Psoas muscle (tissue), 8 donors: ENCODE measurements around the gene HNRNPF. TPM values are rescaled to one million over a fixed set of nuclear protein-coding genes. Genes with fewer than 3 reads are reported as not detected.

Experiments
- ATAC-seq, 4 donors: fragments of 200-7000 bp; cut with Tn5 transposase; one replicate each; pipeline ENCODE4 v1.9.1; 2020; ENCODE audit warnings: moderate library complexity in 3 of 4, mild to moderate bottlenecking in 2 of 4
- DNase-seq, 2 donors: peaks; one replicate each; pipeline ENCODE4 v3.0.0-alpha.2; 2020
- H3K27ac ChIP-seq: fragments of 200-600 bp; one replicate; pipeline ENCODE4 v1.8.0; 2022
- H3K27me3 ChIP-seq, 3 donors: fragments of 200-600 bp in 1 of 3; one replicate each; pipeline versions ENCODE4 v1.6.1 to v1.8.0; 2013 to 2022; ENCODE audit warnings: low read length in 2 of 3, mild to moderate bottlenecking in 2 of 3, moderate library complexity in 1 of 3; ENCODE audit not compliant: insufficient read depth in 3 of 3
- H3K36me3 ChIP-seq, 2 donors: fragments of 200-600 bp in 1 of 2; one replicate each; pipeline versions ENCODE4 v1.6.1 to v1.8.0; 2013 to 2022; ENCODE audit warnings: low read depth in 1 of 2, mild to moderate bottlenecking in 1 of 2, moderate library complexity in 1 of 2; ENCODE audit not compliant: insufficient read depth in 1 of 2
- H3K4me1 ChIP-seq: fragments of 200-600 bp; one replicate; pipeline ENCODE4 v1.8.0; 2022
- H3K4me3 ChIP-seq: fragments of 200-600 bp; one replicate; pipeline ENCODE4 v1.8.0; 2022; ENCODE audit warnings: mild to moderate bottlenecking
- H3K9me3 ChIP-seq: fragments of 200-600 bp; one replicate; pipeline ENCODE4 v1.8.0; 2022
- WGBS, 3 donors: extraction: QIAGEN DNeasy Blood & Tissue Kit; methylation state at CpG; one replicate each; pipeline versions ENCODE4 v1.1.6 to v1.1.7; 2013; 5-methylcytosine and 5-hydroxymethylcytosine counted together
- intact Hi-C, 2 donors: fragments of 100-400 bp; cut with DNase I; formaldehyde crosslinking; loops; one replicate each; pipeline versions ENCODE4 v1.11.0 to v1.14.2; 2022
- polyA plus RNA-seq, 3 donors: library from polyadenylated mRNA; stranded (reverse); fragments of 200-250 nt; gene quantifications; one replicate each; pipeline ENCODE4 v1.2.3, GENCODE V29; 2013
- total RNA-seq, 4 donors: library from RNA; stranded (reverse); fragmentation: NEBNext Ultra II Directional in 2 of 4; extraction: Animal tissue kit (Norgen Biotek cat#: 25700) in 2 of 4; gene quantifications; one replicate each; pipeline versions ENCODE4 v1.2.1 to v1.2.4, GENCODE V29; 2021 to 2023
- TF ChIP-seq, protein P1 (sequence below): fragments of 200-600 bp; IDR thresholded peaks from one replicate; pipeline ENCODE4 v1.8.0; 2022; ENCODE audit warnings: antibody characterized with exemption
- donor health status: healthy with polysubstance abuse.
- donor health status: DM: no; HTN: no; CAD: no; lungs with moderate emphysema.
- donor health status: Bipolar disorder and iron deficiency.
- donor health status: healthy.
- donor health status: DM: yes; HTN: yes; CAD: no.
- donor health status: DM: no; HTN: no; CAD: no.
- donor health status: DM: no; HTN: no; CAD: no.
- donor health status: DM: yes; HTN: yes; CAD: no.

HNRNPF gene
- total and polyA plus RNA-seq, 7 donors: 62.1 to 154 (median 89.7) TPM

DNA sequence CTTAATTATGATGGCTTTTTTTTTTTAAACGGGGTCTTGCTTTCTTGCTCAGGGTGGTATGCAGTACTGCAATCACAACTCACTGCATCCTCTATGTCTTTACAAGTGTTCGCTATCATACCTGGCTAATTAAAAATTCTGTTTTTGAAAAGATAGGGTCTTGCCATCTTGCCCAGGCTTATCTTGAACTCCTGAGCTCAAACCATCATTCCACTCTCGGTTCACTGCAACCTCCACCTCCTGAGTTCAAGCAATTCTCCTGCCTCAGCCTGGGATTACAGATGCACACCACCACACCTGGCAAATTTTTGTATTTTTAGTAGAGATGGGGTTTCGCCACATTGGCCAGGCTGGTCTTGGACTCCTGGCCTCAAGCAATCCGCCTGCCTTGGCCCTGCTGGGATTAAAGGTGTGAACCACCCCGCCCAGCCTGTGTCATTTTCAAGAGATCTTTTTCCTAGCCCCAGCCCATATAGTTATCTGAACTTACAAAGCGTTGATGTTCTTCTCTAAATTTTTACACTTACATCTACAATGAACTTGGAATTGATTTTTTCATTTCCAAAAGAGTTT, 6.0 kb downstream of the HNRNPF start:
- DNase-seq: no peak
- H3K4me1 ChIP-seq: peaks cover 72% of the 10 kb centered on the region
- H3K9me3 ChIP-seq: no peaks in the 10 kb centered on the region
- WGBS, 3 donors: 86 to 89% (median 89%) methylated on average over 7 of the region's 7 CpGs
- TF ChIP-seq, protein P1, sequence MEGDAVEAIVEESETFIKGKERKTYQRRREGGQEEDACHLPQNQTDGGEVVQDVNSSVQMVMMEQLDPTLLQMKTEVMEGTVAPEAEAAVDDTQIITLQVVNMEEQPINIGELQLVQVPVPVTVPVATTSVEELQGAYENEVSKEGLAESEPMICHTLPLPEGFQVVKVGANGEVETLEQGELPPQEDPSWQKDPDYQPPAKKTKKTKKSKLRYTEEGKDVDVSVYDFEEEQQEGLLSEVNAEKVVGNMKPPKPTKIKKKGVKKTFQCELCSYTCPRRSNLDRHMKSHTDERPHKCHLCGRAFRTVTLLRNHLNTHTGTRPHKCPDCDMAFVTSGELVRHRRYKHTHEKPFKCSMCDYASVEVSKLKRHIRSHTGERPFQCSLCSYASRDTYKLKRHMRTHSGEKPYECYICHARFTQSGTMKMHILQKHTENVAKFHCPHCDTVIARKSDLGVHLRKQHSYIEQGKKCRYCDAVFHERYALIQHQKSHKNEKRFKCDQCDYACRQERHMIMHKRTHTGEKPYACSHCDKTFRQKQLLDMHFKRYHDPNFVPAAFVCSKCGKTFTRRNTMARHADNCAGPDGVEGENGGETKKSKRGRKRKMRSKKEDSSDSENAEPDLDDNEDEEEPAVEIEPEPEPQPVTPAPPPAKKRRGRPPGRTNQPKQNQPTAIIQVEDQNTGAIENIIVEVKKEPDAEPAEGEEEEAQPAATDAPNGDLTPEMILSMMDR: no peak
- H3K27ac ChIP-seq: no peak overlapping the region
- H3K4me3 ChIP-seq: no peak overlapping the region
- no peaks in the 10 kb centered on the region for H3K27me3 ChIP-seq
- intact Hi-C loops: no loop called here
- ATAC-seq: no peak
- H3K36me3 ChIP-seq: peaks cover 4 to 16% of the 10 kb centered on the region in 2 donors

DNA sequence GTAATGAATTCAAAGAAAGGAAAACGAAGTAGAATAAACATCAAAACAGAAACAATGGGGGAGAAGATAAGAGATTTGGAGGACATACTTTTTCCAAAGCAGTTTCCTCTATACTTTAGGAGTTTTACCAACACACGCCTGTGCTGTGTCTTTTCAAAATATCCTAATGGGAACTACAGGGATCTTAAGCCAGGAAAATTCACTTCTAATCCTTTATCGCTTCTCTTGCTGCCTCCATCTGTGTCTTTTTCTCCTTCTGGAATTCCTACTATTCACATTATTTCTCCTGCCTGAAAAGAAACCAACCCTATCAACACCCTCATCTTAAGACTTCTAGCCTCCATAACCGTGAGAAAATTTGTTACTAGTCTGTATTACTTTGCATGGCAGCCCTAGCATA, 6.8 kb downstream of the HNRNPF start:
- 55 to 57% (median 56%) methylated on average over 4 of the region's 4 CpGs for WGBS, 3 donors
- H3K9me3 ChIP-seq: no peaks in the 10 kb centered on the region
- ATAC-seq (no peak), DNase-seq (no peak)
- peaks cover 4 to 16% of the 10 kb centered on the region in 2 donors for H3K36me3 ChIP-seq
- H3K27ac ChIP-seq: no peak overlapping the region
- H3K27me3 ChIP-seq: no peaks in the 10 kb centered on the region
- intact Hi-C loops: no loop called here
- no peak overlapping the region for H3K4me3 ChIP-seq
- TF ChIP-seq, protein P1: no peak
- peaks cover 79% of the 10 kb centered on the region for H3K4me1 ChIP-seq

DNA sequence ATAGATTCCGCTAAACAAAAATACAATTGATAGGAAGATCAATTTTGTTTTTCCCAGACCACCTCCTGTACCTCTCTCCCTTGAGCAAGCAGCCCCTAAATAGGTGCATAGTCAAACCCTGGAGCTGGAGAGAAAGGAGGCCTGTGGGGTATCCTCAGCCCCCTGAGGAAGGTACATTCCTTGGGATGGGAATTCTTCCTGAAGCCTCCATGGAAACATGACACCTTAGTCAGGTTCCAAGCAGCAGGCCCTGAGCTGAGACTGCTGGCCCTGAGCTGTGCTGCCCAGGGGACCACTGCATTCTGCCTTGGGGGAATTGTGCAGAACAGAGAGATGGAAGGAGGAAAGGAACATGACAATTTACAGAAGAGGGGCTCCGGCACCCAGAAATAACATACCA, 7.4 kb downstream of the HNRNPF start:
- Histone ChIP-seq H3K9me3 (no peaks in the 10 kb centered on the region), H3K4me3 (no peak overlapping the region), H3K36me3 (peaks cover 4 to 16% of the 10 kb centered on the region in 2 donors), H3K27ac (no peak overlapping the region), H3K4me1 (peaks cover 78% of the 10 kb centered on the region), H3K27me3 (no peaks in the 10 kb centered on the region)
- TF ChIP-seq, protein P1: no peak
- ATAC-seq (no peak), DNase-seq (no peak)
- intact Hi-C loops: no loop called here
- 75 to 96% (median 78%) methylated on average over 2 of the region's 2 CpGs for WGBS, 3 donors

DNA sequence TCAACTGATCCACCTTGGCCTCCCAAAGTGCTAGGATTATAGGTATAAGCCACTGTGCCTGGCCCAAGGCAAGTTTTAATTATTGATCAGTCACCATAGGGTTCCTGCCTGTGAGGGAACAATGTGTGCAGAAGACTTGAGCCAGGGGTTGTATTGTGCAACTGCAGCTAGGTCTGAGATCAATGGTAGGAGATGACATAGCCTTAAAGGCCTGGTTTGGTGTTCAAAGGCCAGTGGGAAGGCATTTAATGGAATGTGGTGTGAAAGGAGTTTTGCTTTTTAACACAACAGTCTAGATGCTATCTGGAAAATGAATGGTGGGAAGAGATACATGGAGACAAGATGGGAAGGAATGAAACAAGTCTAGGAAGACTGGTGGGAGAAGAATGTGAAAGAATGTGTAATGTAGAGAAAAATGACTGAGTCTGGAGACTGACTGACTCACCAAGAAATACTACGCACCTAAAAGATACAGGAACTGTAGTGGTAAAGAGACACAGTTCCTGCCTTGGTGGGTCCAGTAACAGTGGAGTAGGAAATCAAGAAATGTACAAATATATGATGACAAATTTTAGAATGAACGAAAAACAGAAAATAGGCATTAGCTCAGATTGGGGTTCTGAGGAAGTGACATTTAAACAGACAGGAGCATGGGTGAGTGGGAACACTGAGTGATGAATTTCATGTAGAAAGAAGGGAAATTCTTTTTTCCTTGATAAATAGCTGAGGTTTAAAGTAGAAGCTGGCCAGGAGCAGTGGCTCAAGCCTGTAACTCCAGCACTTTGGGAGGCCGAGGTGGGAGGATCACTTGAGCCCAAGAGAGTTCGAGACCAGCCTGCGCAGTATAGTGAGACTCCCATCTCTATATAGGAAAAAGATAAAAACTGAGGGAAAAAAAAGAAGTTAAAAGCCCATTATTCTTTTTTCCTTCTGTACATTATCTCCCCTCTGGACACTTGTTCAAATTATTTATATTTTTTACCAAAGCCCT, 9.4 kb downstream of the HNRNPF start:
- intact Hi-C loops: loop anchor here in 1 of 2 donors (5.0 kb wide), 1 partner anchor 38 kb away; the partner anchor contains the start of gene ZNF487
- Histone ChIP-seq H3K4me1 (peaks cover 74% of the 10 kb centered on the region), H3K4me3 (no peak overlapping the region), H3K27me3 (no peaks in the 10 kb centered on the region), H3K27ac (no peak overlapping the region), H3K9me3 (no peaks in the 10 kb centered on the region), H3K36me3 (peaks cover 4 to 24% of the 10 kb centered on the region in 2 donors)
- WGBS, 3 donors: 89 to 93% (median 92%) methylated on average over 5 of the region's 5 CpGs
- DNase-seq (no peak), ATAC-seq (no peak)
- TF ChIP-seq, protein P1: no peak
